Transverse colon (tissue), 4 donors: ENCODE measurements around the gene ELAVL1.

Experiments used
- EP300 ChIP-seq: sonication (generic); formaldehyde crosslinking; IDR thresholded peaks from one replicate; pipeline ENCODE4 v1.6.1; 2017; ENCODE audit warnings: antibody characterized with exemption, low read depth
- POLR2AphosphoS5 ChIP-seq, 3 donors: sonication (generic); formaldehyde crosslinking; IDR thresholded peaks; one replicate each; pipeline ENCODE4 v1.6.1; 2016; ENCODE audit warnings: antibody characterized with exemption in 3 of 3
- TF ChIP-seq, protein P1 (sequence below), 5 experiments: fragments of 200-600 bp in 3 of 5; fragments of 450-650 bp in 2 of 5; sonication (generic) in 3 of 5; IDR thresholded peaks; 1 replicate in 2 of 5; 2 replicates in 3 of 5; pipeline ENCODE4 v1.5.1; 2016 to 2017; ENCODE audit warnings: antibody characterized with exemption in 5 of 5, inconsistent platforms in 3 of 5, mild to moderate bottlenecking in 2 of 5, moderate library complexity in 1 of 5

DNA sequence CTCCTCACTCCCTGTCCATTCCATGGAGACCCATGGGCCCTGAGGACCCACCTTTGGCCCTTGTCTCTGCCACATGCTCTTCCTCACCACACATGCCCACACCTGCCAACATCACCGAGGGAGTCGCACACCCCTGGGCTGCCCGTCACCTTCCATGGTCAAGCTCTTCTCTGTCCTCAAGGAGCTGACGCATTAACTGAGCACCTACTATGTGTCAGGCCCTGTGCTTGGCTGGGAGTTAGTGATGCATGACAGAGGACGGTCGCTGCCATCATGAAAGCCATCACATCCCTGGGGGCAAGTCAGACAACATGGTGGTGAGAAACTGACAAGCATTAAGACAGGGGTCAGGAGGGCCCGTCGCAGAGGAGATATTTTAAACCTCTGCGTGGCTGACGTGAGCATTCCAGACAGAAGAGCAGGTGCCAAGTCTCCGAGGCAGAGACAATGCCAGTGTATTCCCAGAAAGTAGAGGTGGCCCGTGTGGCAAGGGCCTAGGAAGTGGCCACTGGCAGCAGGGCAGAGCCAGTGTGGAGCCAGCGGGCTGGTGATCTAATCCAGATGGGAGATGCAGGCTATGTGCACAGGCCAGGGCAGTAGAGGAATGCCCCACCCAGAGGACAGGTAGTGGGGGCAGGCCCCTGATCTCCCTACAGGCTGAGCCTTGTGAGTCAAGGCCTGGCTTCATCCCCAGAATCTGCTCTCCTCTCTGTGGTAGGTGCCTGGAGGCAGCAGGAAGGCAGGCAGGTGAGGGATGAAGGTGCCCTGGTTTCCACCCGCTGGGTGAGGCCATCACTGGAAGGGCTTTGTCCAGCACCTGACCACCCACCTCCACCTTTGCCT lies 21.2 kb downstream of the ELAVL1 start:
- TF ChIP-seq, protein P1, sequence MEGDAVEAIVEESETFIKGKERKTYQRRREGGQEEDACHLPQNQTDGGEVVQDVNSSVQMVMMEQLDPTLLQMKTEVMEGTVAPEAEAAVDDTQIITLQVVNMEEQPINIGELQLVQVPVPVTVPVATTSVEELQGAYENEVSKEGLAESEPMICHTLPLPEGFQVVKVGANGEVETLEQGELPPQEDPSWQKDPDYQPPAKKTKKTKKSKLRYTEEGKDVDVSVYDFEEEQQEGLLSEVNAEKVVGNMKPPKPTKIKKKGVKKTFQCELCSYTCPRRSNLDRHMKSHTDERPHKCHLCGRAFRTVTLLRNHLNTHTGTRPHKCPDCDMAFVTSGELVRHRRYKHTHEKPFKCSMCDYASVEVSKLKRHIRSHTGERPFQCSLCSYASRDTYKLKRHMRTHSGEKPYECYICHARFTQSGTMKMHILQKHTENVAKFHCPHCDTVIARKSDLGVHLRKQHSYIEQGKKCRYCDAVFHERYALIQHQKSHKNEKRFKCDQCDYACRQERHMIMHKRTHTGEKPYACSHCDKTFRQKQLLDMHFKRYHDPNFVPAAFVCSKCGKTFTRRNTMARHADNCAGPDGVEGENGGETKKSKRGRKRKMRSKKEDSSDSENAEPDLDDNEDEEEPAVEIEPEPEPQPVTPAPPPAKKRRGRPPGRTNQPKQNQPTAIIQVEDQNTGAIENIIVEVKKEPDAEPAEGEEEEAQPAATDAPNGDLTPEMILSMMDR (IDR thresholded peaks at IDR 0.05): no peak
- no peak for TF ChIP-seq POLR2AphosphoS5 (IDR thresholded peaks at IDR 0.05)
- TF ChIP-seq EP300: no peak
